GM12872 (cell line): ENCODE measurements around the gene MELK.

Source experiments
- TF ChIP-seq, protein P1 (sequence below): IDR thresholded peaks from 3 replicates; pipeline ENCODE4 v1.5.1; 2011; ENCODE audit warnings: low read depth, mild to moderate bottlenecking, low read length, moderate library complexity; ENCODE audit not compliant: insufficient read depth

Gene MELK

DNA sequence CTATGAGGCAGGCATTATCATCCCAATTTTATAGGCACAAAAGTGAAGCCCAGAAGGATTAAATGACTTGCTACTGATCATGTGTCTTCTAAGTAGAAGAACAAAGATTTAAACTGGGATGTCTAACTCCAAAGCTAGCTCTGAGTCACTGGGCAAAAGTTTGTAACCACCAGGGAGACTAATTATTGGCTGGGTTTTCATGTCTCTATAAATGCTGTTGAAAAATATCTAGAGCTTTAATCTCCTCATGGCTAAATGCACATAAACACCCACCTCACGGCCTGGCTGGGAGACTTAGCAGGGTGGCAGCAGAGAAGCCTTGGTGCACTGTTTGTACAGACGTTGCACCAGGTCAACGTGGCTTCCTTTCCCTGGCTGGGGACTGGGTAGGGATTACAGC is 144.6 kb downstream of the MELK start:
- TF ChIP-seq, protein P1, sequence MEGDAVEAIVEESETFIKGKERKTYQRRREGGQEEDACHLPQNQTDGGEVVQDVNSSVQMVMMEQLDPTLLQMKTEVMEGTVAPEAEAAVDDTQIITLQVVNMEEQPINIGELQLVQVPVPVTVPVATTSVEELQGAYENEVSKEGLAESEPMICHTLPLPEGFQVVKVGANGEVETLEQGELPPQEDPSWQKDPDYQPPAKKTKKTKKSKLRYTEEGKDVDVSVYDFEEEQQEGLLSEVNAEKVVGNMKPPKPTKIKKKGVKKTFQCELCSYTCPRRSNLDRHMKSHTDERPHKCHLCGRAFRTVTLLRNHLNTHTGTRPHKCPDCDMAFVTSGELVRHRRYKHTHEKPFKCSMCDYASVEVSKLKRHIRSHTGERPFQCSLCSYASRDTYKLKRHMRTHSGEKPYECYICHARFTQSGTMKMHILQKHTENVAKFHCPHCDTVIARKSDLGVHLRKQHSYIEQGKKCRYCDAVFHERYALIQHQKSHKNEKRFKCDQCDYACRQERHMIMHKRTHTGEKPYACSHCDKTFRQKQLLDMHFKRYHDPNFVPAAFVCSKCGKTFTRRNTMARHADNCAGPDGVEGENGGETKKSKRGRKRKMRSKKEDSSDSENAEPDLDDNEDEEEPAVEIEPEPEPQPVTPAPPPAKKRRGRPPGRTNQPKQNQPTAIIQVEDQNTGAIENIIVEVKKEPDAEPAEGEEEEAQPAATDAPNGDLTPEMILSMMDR: no peak

DNA sequence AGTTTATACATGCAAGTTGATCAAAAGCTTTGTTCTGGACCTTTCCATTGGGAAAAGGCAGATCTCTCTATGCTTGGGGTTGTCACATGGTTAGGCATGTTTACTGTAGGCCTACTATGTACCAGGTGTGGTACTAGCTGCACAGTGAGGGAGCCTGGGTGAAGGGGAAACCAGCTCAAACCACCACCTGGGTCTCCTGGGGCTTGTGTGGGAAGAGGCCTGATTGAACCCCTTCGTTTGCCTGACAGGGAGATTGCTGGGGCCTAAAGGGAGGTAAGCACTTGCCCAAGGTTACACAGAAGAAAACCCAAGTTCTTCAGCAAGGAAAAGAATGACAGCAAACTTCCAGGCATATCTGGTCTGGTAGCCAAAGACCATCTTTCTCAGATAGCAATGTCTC is 145.9 kb downstream of the MELK start:
- TF ChIP-seq, protein P1: no peak

DNA sequence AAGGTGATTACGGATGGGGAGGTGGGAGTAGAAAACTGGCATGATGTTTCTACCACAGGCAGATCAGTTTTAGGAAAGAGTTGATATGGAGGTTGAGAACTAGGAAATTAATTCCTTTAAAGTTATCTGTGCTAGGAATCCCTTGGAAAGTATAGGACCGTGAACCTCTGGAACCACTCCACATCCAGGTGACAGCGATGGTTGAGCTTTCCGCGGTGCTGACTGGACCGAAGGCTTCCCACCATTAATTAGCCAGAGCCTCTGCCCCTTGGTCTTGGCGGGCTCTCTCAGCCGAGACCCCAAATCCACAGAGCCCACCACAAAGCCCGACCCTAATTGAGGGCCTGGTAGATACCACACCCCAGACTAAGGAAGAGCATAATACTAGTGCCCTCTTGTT is 147.3 kb downstream of the MELK start:
- TF ChIP-seq, protein P1: no peak

DNA sequence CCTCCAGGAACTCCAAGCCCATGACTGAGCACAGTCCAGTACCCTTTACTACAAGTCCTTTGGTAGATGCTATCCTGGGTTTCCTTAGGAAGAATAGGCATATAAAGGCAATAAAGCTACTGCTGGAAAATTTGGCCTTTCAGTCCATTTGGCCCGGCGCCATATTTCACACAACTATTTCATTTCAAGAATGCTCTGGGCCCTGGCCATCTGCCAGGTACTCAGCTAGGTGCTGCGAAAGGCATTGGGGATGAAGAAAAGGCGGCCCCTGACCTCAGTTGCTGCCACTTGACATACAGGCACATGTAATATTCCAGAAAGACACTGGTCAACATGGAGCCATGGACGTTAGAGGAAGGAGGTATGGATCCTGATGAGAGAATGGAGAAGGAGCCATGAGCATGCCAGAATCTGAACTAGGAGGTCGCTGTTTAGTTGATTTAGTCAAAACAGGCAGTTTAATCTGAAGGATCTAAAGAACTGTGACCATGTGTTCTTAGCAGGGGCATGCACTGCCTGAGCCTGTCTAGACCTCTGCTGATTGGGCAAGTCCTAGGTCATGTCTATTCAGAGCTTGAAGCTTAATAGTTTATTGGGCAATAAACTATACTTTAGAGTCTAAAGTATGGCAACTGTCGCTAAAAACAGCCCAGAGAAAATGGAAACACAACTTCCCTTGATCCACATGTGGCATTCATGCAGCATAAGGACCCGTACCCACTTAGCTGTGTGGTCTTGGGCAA is 149.3 kb downstream of the MELK start:
- TF ChIP-seq, protein P1: no peak

DNA sequence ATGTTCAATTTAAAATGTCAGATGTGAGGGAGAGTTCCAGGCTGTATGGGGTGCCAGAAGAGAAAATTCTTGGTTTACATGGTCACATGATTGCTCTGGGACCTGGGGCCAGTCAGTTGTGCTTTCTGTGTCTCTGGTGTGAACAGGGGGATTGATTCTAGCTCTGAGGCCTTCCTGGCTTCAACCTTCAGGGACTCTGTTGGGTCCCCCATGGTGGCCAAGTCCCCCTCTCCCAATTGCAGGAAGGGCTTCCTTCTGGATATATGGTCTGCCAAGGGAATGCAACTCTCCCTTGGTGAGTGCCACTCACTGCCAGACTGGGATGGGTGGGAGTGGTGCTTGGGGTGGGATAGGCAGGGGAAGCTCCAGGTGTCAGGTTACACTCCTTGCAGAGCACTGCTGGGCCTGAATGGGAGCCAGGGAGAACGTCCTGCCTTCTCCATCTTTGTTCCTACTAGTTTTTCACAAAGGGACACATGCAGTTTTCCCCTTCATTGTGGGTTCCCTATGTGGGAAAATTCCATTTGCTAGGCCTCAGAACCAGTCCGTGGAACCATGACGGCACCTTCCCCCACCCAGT is 153.2 kb downstream of the MELK start:
- TF ChIP-seq, protein P1: no peak
